Measurements from ENCODE around the gene GLB1L3.

DNA sequence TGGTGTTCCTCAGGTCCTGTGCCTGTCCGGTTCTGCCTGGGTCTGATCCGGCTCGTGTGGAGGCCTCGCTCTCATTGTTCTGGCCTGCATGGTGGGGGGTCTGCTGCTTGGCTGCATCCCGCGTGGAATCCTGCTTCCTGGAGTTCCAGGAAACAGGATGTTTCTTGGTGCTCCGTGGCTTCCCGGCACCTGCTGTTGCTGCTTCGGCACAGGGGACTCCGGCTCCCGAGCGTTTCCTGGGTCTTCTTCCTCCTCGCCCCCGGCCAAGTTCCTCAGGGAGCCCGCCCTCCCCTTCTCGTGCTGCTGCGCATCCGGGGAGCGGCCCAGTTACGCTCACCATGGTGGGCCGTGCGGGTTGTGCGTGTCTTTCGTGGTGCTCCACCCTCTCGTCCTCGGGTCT lies 85.5 kb downstream of the GLB1L3 start:
- TF ChIP-seq POLR2A (IDR thresholded peaks at IDR 0.05): no peak
- TF ChIP-seq, protein P1, sequence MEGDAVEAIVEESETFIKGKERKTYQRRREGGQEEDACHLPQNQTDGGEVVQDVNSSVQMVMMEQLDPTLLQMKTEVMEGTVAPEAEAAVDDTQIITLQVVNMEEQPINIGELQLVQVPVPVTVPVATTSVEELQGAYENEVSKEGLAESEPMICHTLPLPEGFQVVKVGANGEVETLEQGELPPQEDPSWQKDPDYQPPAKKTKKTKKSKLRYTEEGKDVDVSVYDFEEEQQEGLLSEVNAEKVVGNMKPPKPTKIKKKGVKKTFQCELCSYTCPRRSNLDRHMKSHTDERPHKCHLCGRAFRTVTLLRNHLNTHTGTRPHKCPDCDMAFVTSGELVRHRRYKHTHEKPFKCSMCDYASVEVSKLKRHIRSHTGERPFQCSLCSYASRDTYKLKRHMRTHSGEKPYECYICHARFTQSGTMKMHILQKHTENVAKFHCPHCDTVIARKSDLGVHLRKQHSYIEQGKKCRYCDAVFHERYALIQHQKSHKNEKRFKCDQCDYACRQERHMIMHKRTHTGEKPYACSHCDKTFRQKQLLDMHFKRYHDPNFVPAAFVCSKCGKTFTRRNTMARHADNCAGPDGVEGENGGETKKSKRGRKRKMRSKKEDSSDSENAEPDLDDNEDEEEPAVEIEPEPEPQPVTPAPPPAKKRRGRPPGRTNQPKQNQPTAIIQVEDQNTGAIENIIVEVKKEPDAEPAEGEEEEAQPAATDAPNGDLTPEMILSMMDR (IDR thresholded peaks at IDR 0.05): no peak

Measured in lower leg skin (tissue), 3 donors.